ENCODE results near the gene ALB. TPM values are rescaled to one million over a fixed set of nuclear protein-coding genes. Genes with fewer than 3 reads are reported as not detected.

Gene ALB
- total and polyA plus RNA-seq, 9 donors: 0.18 to 55.0 (median 3.4) TPM; not detected in 1

- intact Hi-C loops (cut with DNase I): no loop called here
- TF ChIP-seq EP300 (IDR thresholded peaks at IDR 0.05): no peak
- TF ChIP-seq CTCF (IDR thresholded peaks at IDR 0.05): no peak
- no peak for DNase-seq
- H3K4me1 ChIP-seq (ENCODE audit: insufficient read depth): no peaks in the 10 kb centered on the region
- no peaks in the 10 kb centered on the region for H3K27me3 ChIP-seq
- no peak overlapping the region for H3K27ac ChIP-seq
- 88 to 91% (median 91%) methylated on average over 4 of the region's 4 CpGs for WGBS, 3 donors
- H3K36me3 ChIP-seq: no peaks in the 10 kb centered on the region
- no peak overlapping the region for H3K4me3 ChIP-seq
- H3K9me3 ChIP-seq: no peaks in the 10 kb centered on the region
Measured at GRCh38 chr4:73413294-73413755, 9.2 kb downstream of the ALB start.

DNA sequence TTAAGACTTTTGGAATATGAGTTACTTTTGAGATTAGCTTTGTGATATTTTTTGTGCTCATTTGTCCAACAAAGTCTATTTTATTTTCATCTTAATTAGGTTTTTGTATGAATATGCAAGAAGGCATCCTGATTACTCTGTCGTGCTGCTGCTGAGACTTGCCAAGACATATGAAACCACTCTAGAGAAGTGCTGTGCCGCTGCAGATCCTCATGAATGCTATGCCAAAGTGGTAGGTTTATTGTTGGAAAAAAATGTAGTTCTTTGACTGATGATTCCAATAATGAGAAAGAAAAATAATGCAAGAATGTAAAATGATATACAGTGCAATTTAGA is 10.8 kb downstream of the ALB start:
- WGBS, 3 donors: 54 to 74% (median 63%) methylated on average over 2 of the region's 2 CpGs
- no peaks in the 10 kb centered on the region for H3K4me1 ChIP-seq (ENCODE audit: insufficient read depth)
- H3K27ac ChIP-seq: no peak overlapping the region
- H3K4me3 ChIP-seq: no peak overlapping the region
- no peaks in the 10 kb centered on the region for H3K9me3 ChIP-seq
- no peaks in the 10 kb centered on the region for H3K36me3 ChIP-seq
- no peaks in the 10 kb centered on the region for H3K27me3 ChIP-seq
- intact Hi-C loops (cut with DNase I): no loop called here
- TF ChIP-seq POLR2A (IDR thresholded peaks at IDR 0.05) (no peak), CTCF (IDR thresholded peaks at IDR 0.05) (no peak), EP300 (IDR thresholded peaks at IDR 0.05) (no peak)
- DNase-seq: no peak

DNA sequence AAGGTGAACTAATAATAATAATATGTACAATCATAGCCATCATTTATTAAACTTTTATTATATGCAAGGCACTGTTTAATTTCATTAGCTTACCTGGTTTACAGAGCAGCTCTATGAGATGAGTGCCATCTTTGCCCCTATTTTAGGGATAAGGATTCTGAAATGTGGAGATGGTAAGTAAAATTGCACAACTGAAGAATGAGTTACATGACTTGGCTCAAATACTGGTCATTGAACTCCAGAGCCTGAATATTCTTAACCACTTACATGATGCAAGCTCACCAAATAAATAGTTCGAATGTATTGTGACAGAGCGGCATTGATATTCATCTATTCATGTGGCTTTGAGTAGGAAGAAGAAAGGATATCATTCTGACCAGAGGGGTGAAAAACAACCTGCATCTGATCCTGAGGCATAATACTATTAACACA is 11.7 kb downstream of the ALB start:
- intact Hi-C loops (cut with DNase I): no loop called here
- H3K27me3 ChIP-seq: no peaks in the 10 kb centered on the region
- H3K36me3 ChIP-seq: no peaks in the 10 kb centered on the region
- no peak for DNase-seq
- no peak overlapping the region for H3K4me3 ChIP-seq
- 90 to 95% (median 95%) methylated on average over 2 of the region's 2 CpGs for WGBS, 3 donors
- TF ChIP-seq POLR2A (IDR thresholded peaks at IDR 0.05) (no peak), CTCF (IDR thresholded peaks at IDR 0.05) (no peak), EP300 (IDR thresholded peaks at IDR 0.05) (no peak)
- no peaks in the 10 kb centered on the region for H3K9me3 ChIP-seq
- H3K27ac ChIP-seq: no peak overlapping the region
- H3K4me1 ChIP-seq (ENCODE audit: insufficient read depth): no peaks in the 10 kb centered on the region

GRCh38 chr4:73416423-73417087 is 12.5 kb downstream of the ALB start:
- intact Hi-C loops (cut with DNase I): no loop called here

More at GRCh38 chr4:73416423-73417087, 12.5 kb downstream of the ALB start:
- no peak for DNase-seq
- Histone ChIP-seq H3K4me3 (no peak overlapping the region), H3K27ac (no peak overlapping the region), H3K4me1 (ENCODE audit: insufficient read depth) (no peaks in the 10 kb centered on the region), H3K27me3 (no peaks in the 10 kb centered on the region), H3K9me3 (no peaks in the 10 kb centered on the region), H3K36me3 (no peaks in the 10 kb centered on the region)
- WGBS, 3 donors: 86 to 88% (median 87%) methylated on average over 2 of the region's 2 CpGs
- no peak for TF ChIP-seq CTCF (IDR thresholded peaks at IDR 0.05)
- TF ChIP-seq POLR2A (IDR thresholded peaks at IDR 0.05): no peak
- no peak for TF ChIP-seq EP300 (IDR thresholded peaks at IDR 0.05)
